Epithelial cell of esophagus (primary cell): ENCODE results near the gene MSMB.

ENCODE experiments used
- DNase-seq: peaks from one replicate; pipeline ENCODE4 v3.0.0; 2010; ENCODE audit warnings: low read depth
- H3K4me3 ChIP-seq: 2 replicates; pipeline ENCODE4 v1.5.1; 2011; ENCODE audit warnings: mild to moderate bottlenecking, low read length, control low read depth
- CTCF ChIP-seq: IDR thresholded peaks from 2 replicates; pipeline ENCODE4 v1.5.1; 2011; ENCODE audit warnings: low read depth, mild to moderate bottlenecking, low read length, control low read depth, inconsistent platforms; ENCODE audit not compliant: insufficient read depth; ENCODE audit errors: missing control alignments

The MSMB gene

GRCh38 chr10:46077731-46078413, 31.8 kb upstream of the MSMB start:
- no peak for DNase-seq
- TF ChIP-seq CTCF, result no peak
- no peak overlapping the region for H3K4me3 ChIP-seq

GRCh38 chr10:46077141-46077554, 31.1 kb upstream of the MSMB start:
- no peak overlapping the region for H3K4me3 ChIP-seq
- TF ChIP-seq CTCF, result no peak
- DNase-seq, result peak; percentile 19

- H3K4me3 ChIP-seq, result no peak overlapping the region
- no peak for TF ChIP-seq CTCF
- no peak for DNase-seq
Observed at GRCh38 chr10:46075869-46076268, 29.8 kb upstream of the MSMB start.

GRCh38 chr10:46074196-46074946, 28.3 kb upstream of the MSMB start:
- H3K4me3 ChIP-seq, result no peak overlapping the region
- no peak for TF ChIP-seq CTCF
- no peak for DNase-seq

- no peak overlapping the region for H3K4me3 ChIP-seq
- DNase-seq, result no peak
- no peak for TF ChIP-seq CTCF
Observed at GRCh38 chr10:46073564-46073963, 27.5 kb upstream of the MSMB start.

- no peak for TF ChIP-seq CTCF
- no peak for DNase-seq
- no peak overlapping the region for H3K4me3 ChIP-seq
Observed at GRCh38 chr10:46070749-46071148, 24.7 kb upstream of the MSMB start.
